ENCODE results near the gene PROS1.
"Not testable (repeated sequence)": the region's sequence is repeated elsewhere in the genome, so short reads cannot be mapped to it uniquely, and the experiment has no call there.

PROS1 gene

GRCh38 chr3:93861017-93861416 lies 112.7 kb downstream of the PROS1 start:
- DNase-seq = no peak

- DNase-seq = no peak
Measured at GRCh38 chr3:93855401-93855800, 118.3 kb downstream of the PROS1 start.

GRCh38 chr3:93852228-93852627 lies 121.5 kb downstream of the PROS1 start:
- not testable (repeated sequence) for DNase-seq

- DNase-seq = no peak
Measured at GRCh38 chr3:93843981-93844380, 129.7 kb downstream of the PROS1 start.

GRCh38 chr3:93839193-93839592 lies 134.5 kb downstream of the PROS1 start:
- DNase-seq = not testable (repeated sequence)

Data from NCI-H1694 treated with DMSO at 0.1 percent for 48 hours (cell line).